GM19397 (cell line): Measurements from ENCODE around the gene SPRY1.

Experiments
- ATAC-seq: cut with Tn5 transposase; IDR thresholded peaks from one replicate; pipeline ENCODE4 v1.9.1; 2021; ENCODE audit warnings: mild to moderate bottlenecking, moderate library complexity; ENCODE audit not compliant: unreplicated experiment

SPRY1 gene

GRCh38 chr4:123396307-123397143 is at the start of gene SPRY1:
Gene SPRY1, plus strand, starts transcription at chr4:123396795. Its CDS starts 4,797 bp downstream, at chr4:123401592.
- ATAC-seq, result peak; percentile 32

GRCh38 chr4:123346951-123347350 is 49.6 kb upstream of the SPRY1 start:
- no peak for ATAC-seq

- no peak for ATAC-seq
Observed at GRCh38 chr4:123348946-123349345, 47.6 kb upstream of the SPRY1 start.

- ATAC-seq, result no peak
Observed at GRCh38 chr4:123349421-123350190, 47.0 kb upstream of the SPRY1 start.

GRCh38 chr4:123350191-123350544 is 46.4 kb upstream of the SPRY1 start:
- no peak for ATAC-seq

- no peak for ATAC-seq
Observed at GRCh38 chr4:123350726-123351125, 45.9 kb upstream of the SPRY1 start.

GRCh38 chr4:123351713-123352112 is 44.9 kb upstream of the SPRY1 start:
- ATAC-seq, result no peak

GRCh38 chr4:123352240-123352945 is 44.2 kb upstream of the SPRY1 start:
- no peak for ATAC-seq

- ATAC-seq, result no peak
Observed at GRCh38 chr4:123352966-123353365, 43.6 kb upstream of the SPRY1 start.

- ATAC-seq, result no peak
Observed at GRCh38 chr4:123353656-123354055, 42.9 kb upstream of the SPRY1 start.

- ATAC-seq, result no peak
Observed at GRCh38 chr4:123354701-123355100, 41.9 kb upstream of the SPRY1 start.

- no peak for ATAC-seq
Observed at GRCh38 chr4:123356921-123357320, 39.7 kb upstream of the SPRY1 start.

GRCh38 chr4:123359449-123360315 is 36.9 kb upstream of the SPRY1 start:
- no peak for ATAC-seq

- no peak for ATAC-seq
Observed at GRCh38 chr4:123361195-123361861, 35.3 kb upstream of the SPRY1 start.

GRCh38 chr4:123362103-123362502 is 34.5 kb upstream of the SPRY1 start:
- ATAC-seq, result no peak

- peak; percentile 70 for ATAC-seq
Observed at GRCh38 chr4:123363729-123364128, 32.9 kb upstream of the SPRY1 start.

- ATAC-seq, result no peak
Observed at GRCh38 chr4:123364906-123365305, 31.7 kb upstream of the SPRY1 start.

GRCh38 chr4:123365412-123365811 is 31.2 kb upstream of the SPRY1 start:
- ATAC-seq, result no peak

GRCh38 chr4:123366144-123366748 is 30.3 kb upstream of the SPRY1 start:
- no peak for ATAC-seq

- no peak for ATAC-seq
Observed at GRCh38 chr4:123378794-123379193, 17.8 kb upstream of the SPRY1 start.
